ENCODE data around the gene CD34. TPM values are rescaled to one million over a fixed set of nuclear protein-coding genes. Genes with fewer than 3 reads are reported as not detected.
A peak's percentile ranks its signal among the peaks of the same experiment; 100 is the strongest.
"Not testable (repeated sequence)": the region's sequence is repeated elsewhere in the genome, so short reads cannot be mapped to it uniquely, and the experiment has no call there.

CD34 gene
- total RNA-seq, 1 donor: 0.36 TPM

DNA sequence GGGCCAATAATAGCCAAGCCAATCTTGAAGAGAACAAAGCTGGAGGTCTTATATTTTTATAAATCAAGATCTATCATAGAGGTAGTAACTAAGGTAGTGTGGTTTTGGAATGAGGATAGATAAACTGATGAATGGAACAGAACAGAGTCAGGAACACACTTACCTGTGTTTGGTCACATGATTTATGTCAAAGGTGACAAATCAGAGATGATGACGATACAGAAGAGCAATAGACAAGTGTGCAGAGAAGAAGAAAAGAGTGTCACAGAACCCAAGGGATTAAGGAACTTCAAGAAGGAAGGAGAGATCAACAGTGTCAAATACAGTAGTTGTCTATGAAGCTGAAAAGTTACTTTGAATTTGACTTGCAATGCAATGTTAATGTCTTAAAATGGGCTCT, 16.1 kb upstream of the CD34 start:
- Histone ChIP-seq H3K4me1 (ENCODE audit: insufficient read depth, low read length) (no peaks in the 10 kb centered on the region), H3K9me3 (ENCODE audit: low read depth, low read length) (no peaks in the 10 kb centered on the region), H3K36me3 (ENCODE audit: insufficient read depth, low read length) (no peaks in the 10 kb centered on the region), H2AFZ (ENCODE audit: low read length) (no peak overlapping the region), H3K4me3 (ENCODE audit: insufficient read depth, low read length) (no peak overlapping the region), H4K20me1 (ENCODE audit: insufficient read depth, low read length) (no peaks in the 10 kb centered on the region), H3K27ac (ENCODE audit: low read depth, low read length) (no peak overlapping the region), H3K79me2 (ENCODE audit: insufficient read depth, low read length) (no peaks in the 10 kb centered on the region), H3K27me3 (ENCODE audit: insufficient read depth, low read length) (peaks cover 3% of the 10 kb centered on the region), H3K4me2 (ENCODE audit: insufficient read depth, low read length) (no peak overlapping the region)
- TF ChIP-seq, protein P1, sequence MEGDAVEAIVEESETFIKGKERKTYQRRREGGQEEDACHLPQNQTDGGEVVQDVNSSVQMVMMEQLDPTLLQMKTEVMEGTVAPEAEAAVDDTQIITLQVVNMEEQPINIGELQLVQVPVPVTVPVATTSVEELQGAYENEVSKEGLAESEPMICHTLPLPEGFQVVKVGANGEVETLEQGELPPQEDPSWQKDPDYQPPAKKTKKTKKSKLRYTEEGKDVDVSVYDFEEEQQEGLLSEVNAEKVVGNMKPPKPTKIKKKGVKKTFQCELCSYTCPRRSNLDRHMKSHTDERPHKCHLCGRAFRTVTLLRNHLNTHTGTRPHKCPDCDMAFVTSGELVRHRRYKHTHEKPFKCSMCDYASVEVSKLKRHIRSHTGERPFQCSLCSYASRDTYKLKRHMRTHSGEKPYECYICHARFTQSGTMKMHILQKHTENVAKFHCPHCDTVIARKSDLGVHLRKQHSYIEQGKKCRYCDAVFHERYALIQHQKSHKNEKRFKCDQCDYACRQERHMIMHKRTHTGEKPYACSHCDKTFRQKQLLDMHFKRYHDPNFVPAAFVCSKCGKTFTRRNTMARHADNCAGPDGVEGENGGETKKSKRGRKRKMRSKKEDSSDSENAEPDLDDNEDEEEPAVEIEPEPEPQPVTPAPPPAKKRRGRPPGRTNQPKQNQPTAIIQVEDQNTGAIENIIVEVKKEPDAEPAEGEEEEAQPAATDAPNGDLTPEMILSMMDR (IDR thresholded peaks at IDR 0.05; ENCODE audit: extremely low read depth, low read depth, low read length): no peak
- no peak for DNase-seq (ENCODE audit: insufficient read length, low spot score, missing footprints)

DNA sequence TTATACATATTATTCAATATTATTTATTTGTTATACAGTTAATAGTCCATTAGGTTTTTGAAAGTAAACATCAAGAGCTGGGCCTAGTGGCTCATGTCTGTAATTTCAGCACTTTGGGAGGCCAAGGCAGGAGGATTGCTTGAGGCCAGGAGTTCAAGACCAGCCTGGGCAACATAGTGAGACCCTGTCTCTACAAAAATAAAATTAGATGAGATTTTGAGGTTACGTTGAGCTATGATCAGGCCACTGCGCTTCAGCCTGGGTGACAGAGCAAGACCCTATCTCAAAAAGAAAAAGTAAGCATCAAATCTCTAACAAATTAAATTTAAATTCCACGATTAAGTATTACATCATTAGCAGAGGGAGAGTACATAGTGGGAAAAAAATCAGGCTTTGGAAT, 15.0 kb upstream of the CD34 start:
- not testable (repeated sequence) for H3K4me3 ChIP-seq (ENCODE audit: insufficient read depth, low read length); H3K4me1 ChIP-seq (ENCODE audit: insufficient read depth, low read length); H3K9me3 ChIP-seq (ENCODE audit: low read depth, low read length); H3K79me2 ChIP-seq (ENCODE audit: insufficient read depth, low read length); H2AFZ ChIP-seq (ENCODE audit: low read length); H3K36me3 ChIP-seq (ENCODE audit: insufficient read depth, low read length); H3K27ac ChIP-seq (ENCODE audit: low read depth, low read length); DNase-seq (ENCODE audit: insufficient read length, low spot score, missing footprints); H3K4me2 ChIP-seq (ENCODE audit: insufficient read depth, low read length); H3K27me3 ChIP-seq (ENCODE audit: insufficient read depth, low read length); H4K20me1 ChIP-seq (ENCODE audit: insufficient read depth, low read length)

DNA sequence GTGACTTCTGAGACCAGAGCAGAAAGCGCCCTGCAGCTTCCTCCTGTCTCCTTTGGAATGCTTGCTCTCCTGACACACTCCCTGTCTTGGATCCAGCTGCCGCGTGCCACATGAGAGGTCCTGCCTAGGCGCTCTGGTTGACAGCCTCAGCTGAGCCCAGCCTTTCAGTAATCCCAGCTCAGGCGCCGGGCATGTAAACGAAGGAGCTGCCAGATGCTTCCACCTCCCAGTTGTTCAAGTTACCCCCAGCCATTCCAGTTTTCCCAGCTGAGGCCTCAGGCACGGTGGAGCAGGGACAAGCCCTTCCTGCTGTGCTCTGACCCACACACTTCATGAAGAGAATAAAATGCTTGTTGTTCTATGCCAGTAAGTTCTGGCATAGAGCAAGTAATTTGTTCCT, 14.3 kb upstream of the CD34 start:
- H3K36me3 ChIP-seq (ENCODE audit: insufficient read depth, low read length): no peaks in the 10 kb centered on the region
- H3K27ac ChIP-seq (ENCODE audit: low read depth, low read length): no peak overlapping the region
- peak overlapping the region; percentile 45 for H2AFZ ChIP-seq (ENCODE audit: low read length)
- H3K9me3 ChIP-seq (ENCODE audit: low read depth, low read length): no peaks in the 10 kb centered on the region
- H4K20me1 ChIP-seq (ENCODE audit: insufficient read depth, low read length): no peaks in the 10 kb centered on the region
- TF ChIP-seq, protein P1 (IDR thresholded peaks at IDR 0.05; ENCODE audit: extremely low read depth, low read depth, low read length): no peak
- H3K79me2 ChIP-seq (ENCODE audit: insufficient read depth, low read length): no peaks in the 10 kb centered on the region
- H3K4me3 ChIP-seq (ENCODE audit: insufficient read depth, low read length): no peak overlapping the region
- no peak for DNase-seq (ENCODE audit: insufficient read length, low spot score, missing footprints)
- H3K27me3 ChIP-seq (ENCODE audit: insufficient read depth, low read length): peaks cover 5% of the 10 kb centered on the region
- H3K4me1 ChIP-seq (ENCODE audit: insufficient read depth, low read length): no peaks in the 10 kb centered on the region
- no peak overlapping the region for H3K4me2 ChIP-seq (ENCODE audit: insufficient read depth, low read length)

DNA sequence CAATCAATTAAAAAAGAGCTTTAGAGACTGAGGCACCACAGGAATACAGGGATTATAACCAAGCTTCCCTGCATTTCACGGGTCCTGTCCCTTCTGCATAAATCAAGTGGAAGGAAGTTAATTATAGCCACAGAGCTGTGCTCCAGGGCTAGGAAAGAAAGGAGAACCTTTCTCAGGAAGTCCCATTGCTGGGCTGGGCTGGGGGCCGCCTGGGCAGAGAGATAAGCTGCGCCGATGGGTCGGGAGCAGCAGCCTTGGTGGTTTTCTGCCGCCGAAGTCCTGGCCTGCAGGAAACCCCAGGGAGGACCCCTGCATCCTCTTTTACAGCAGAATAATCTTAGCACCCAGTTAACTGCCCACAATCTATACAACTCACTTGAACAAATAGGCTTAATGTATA, 12.6 kb upstream of the CD34 start:
- Histone ChIP-seq H3K36me3 (ENCODE audit: insufficient read depth, low read length) (no peaks in the 10 kb centered on the region), H3K4me2 (ENCODE audit: insufficient read depth, low read length) (no peak overlapping the region), H3K79me2 (ENCODE audit: insufficient read depth, low read length) (no peaks in the 10 kb centered on the region), H3K4me1 (ENCODE audit: insufficient read depth, low read length) (no peaks in the 10 kb centered on the region), H3K27me3 (ENCODE audit: insufficient read depth, low read length) (peaks cover 16% of the 10 kb centered on the region), H3K4me3 (ENCODE audit: insufficient read depth, low read length) (no peak overlapping the region), H3K27ac (ENCODE audit: low read depth, low read length) (no peak overlapping the region), H4K20me1 (ENCODE audit: insufficient read depth, low read length) (no peaks in the 10 kb centered on the region), H2AFZ (ENCODE audit: low read length) (no peak overlapping the region), H3K9me3 (ENCODE audit: low read depth, low read length) (no peaks in the 10 kb centered on the region)
- no peak for DNase-seq (ENCODE audit: insufficient read length, low spot score, missing footprints)
- TF ChIP-seq, protein P1 (IDR thresholded peaks at IDR 0.05; ENCODE audit: extremely low read depth, low read depth, low read length): no peak
